K562 (cell line): ENCODE results near the gene SCLT1. TPM values are rescaled to one million over a fixed set of nuclear protein-coding genes. Genes with fewer than 3 reads are reported as not detected.
A peak's percentile ranks its signal among the peaks of the same experiment; 100 is the strongest.

Experiments
- ATAC-seq: fragments of 200-7000 bp; cut with Tn5 transposase; 3 replicates; pipeline ENCODE4 v1.9.1; 2020; ENCODE audit warnings: moderate library complexity
- BruUV-seq: library from RNA; stranded (reverse); fragments of 400-500 nt; replicated peaks from 2 replicates; lab custom pipeline; 2021; lab: Mats Ljungman, UMichigan
- CTCF ChIA-PET: fragments of 300-600 bp; formaldehyde crosslinking; extraction: SDS; loops from one replicate; lab custom pipeline; 2021; ENCODE audit warnings: low intra/inter-chr PET ratio; lab: Yijun Ruan, JAX
- POLR2A ChIA-PET: fragments of 300-600, 350-650 bp; sonication (Branson Sonifier 250); formaldehyde crosslinking; extraction: SDS; loops from one replicate; lab custom pipeline; 2021; ENCODE audit warnings: antibody characterized with exemption, inconsistent platforms; lab: Yijun Ruan, JAX
- DNase-seq, 4 experiments: peaks; one replicate each; pipeline versions ENCODE4 v3.0.0 to v3.0.0-alpha.2; 2011 to 2018; ENCODE audit warnings: low spot score in 3 of 4, mixed read lengths in 3 of 4; ENCODE audit errors: extremely low read depth in 1 of 4
- FAIRE-seq: peaks from 2 replicates; lab custom pipeline; 2011; peaks lifted over from hg19 to GRCh38; lab: Jason Lieb, UNC
- H2AFZ ChIP-seq: 2 replicates; pipeline ENCODE4 v1.6.0; 2011; ENCODE audit warnings: low read depth, low read length, control low read depth, inconsistent platforms
- H3K27ac ChIP-seq: fragments of 200-600 bp; 3 replicates; pipeline ENCODE4 v1.8.0; 2011; ENCODE audit warnings: low read depth, mild to moderate bottlenecking, control low read depth, inconsistent platforms, low read length, moderate library complexity, mixed read lengths; ENCODE audit errors: extremely low read depth
- H3K27me3 ChIP-seq, 2 experiments: fragments of 300-600 bp in 1 of 2; 2 replicates in 1 of 2; 3 replicates in 1 of 2; pipeline versions ENCODE4 v1.6.0 to v1.8.0; 2011; ENCODE audit warnings: inconsistent platforms in 2 of 2, low read length in 2 of 2, mild to moderate bottlenecking in 1 of 2, mixed read lengths in 1 of 2, moderate library complexity in 1 of 2; ENCODE audit not compliant: control insufficient read depth in 2 of 2, insufficient read depth in 2 of 2
- H3K36me3 ChIP-seq: fragments of 300-600 bp; 3 replicates; pipeline ENCODE4 v1.8.0; 2011; ENCODE audit warnings: mild to moderate bottlenecking, low read length, inconsistent platforms; ENCODE audit not compliant: control insufficient read depth, insufficient read depth
- H3K4me1 ChIP-seq, 2 experiments: fragments of 200-600 bp in 1 of 2; replicated peaks in 1 of 2; 2 replicates in 1 of 2; 3 replicates in 1 of 2; pipeline versions ENCODE4 v1.5.1 to v1.8.0; 2011; ENCODE audit warnings: inconsistent platforms in 2 of 2, low read length in 2 of 2, mild to moderate bottlenecking in 1 of 2, mixed read lengths in 1 of 2, moderate library complexity in 1 of 2; ENCODE audit not compliant: control insufficient read depth in 2 of 2, insufficient read depth in 2 of 2
- H3K4me2 ChIP-seq: 2 replicates; pipeline ENCODE4 v1.6.1; 2011; ENCODE audit warnings: low read length, control low read depth, inconsistent platforms, mixed read lengths; ENCODE audit not compliant: insufficient read depth
- H3K4me3 ChIP-seq: fragments of 200-600 bp; sonication (generic), shearing (Covaris generic); 2 replicates; pipeline ENCODE4 v1.5.1; 2016; ENCODE audit warnings: control low read depth, inconsistent platforms
- H3K79me2 ChIP-seq: fragments of 200-600 bp; 3 replicates; pipeline ENCODE4 v1.8.0; 2011; ENCODE audit warnings: low read length, inconsistent platforms; ENCODE audit not compliant: control insufficient read depth, insufficient read depth
- H3K9ac ChIP-seq, 2 experiments: 2 replicates each; pipeline versions ENCODE4 v1.6.0 to v1.6.1; 2011; ENCODE audit warnings: low read depth in 2 of 2, low read length in 2 of 2, control low read depth in 1 of 2, inconsistent platforms in 1 of 2, mild to moderate bottlenecking in 1 of 2, mixed read lengths in 1 of 2; ENCODE audit not compliant: insufficient read depth in 1 of 2
- H3K9me1 ChIP-seq: one replicate; pipeline ENCODE4 v1.6.0; 2011; ENCODE audit warnings: inconsistent platforms, mild to moderate bottlenecking, low read length, moderate library complexity; ENCODE audit not compliant: control insufficient read depth, insufficient read depth
- H3K9me3 ChIP-seq: replicated peaks from 2 replicates; pipeline ENCODE4 v1.5.1; 2011; ENCODE audit warnings: low read depth, low read length, inconsistent platforms; ENCODE audit not compliant: control insufficient read depth, insufficient read depth
- H4K20me1 ChIP-seq: replicated peaks from 2 replicates; pipeline ENCODE4 v1.6.1; 2011; ENCODE audit warnings: low read length, inconsistent platforms, mixed read lengths; ENCODE audit not compliant: control insufficient read depth, insufficient read depth
- CEBPB ChIP-seq: fragments of 450-650 bp; IDR thresholded peaks from 2 replicates; pipeline ENCODE4 v1.6.1; 2016; ENCODE audit warnings: missing genetic modification characterization, missing compliant biosample characterization
- GTF2E2 ChIP-seq: fragments of 200-800 bp; sonication (Bioruptor generic); IDR thresholded peaks from 2 replicates; pipeline ENCODE4 v1.6.1; 2016; ENCODE audit warnings: missing genetic modification characterization, missing compliant biosample characterization
- GTF2F1 ChIP-seq: IDR thresholded peaks from 2 replicates; pipeline ENCODE4 v1.6.1; 2011; ENCODE audit warnings: low read depth, low read length, improper control_type of control experiment
- NR2C2 ChIP-seq, 2 experiments: fragments of 200-800 bp in 1 of 2; sonication (Bioruptor generic) in 1 of 2; sonication (generic) in 1 of 2; formaldehyde crosslinking in 1 of 2; IDR thresholded peaks; 2 replicates each; pipeline versions ENCODE4 v1.6.1 to v1.8.0; 2016 to 2022; ENCODE audit warnings: mild to moderate bottlenecking in 1 of 2, missing compliant biosample characterization in 1 of 2, missing genetic modification characterization in 1 of 2, missing genetic modification reagents in 1 of 2
- SLC30A9 ChIP-seq: fragments of 250-450 bp; sonication (Bioruptor Pico); IDR thresholded peaks from 2 replicates; pipeline ENCODE4 v1.8.0; 2022; ENCODE audit warnings: mild to moderate bottlenecking, moderate library complexity
- SMAD3 ChIP-seq: fragments of 450-650 bp; formaldehyde crosslinking; conservative IDR thresholded peaks from 2 replicates; pipeline ENCODE4 v1.4.0; 2020; ENCODE audit warnings: mild to moderate bottlenecking
- ZNF780A ChIP-seq: fragments of 250-450 bp; sonication (Bioruptor Pico); IDR thresholded peaks from 2 replicates; pipeline ENCODE4 v1.5.0; 2021; ENCODE audit warnings: mild to moderate bottlenecking
- WGBS: fragments of 100-300 bp; shearing (Covaris generic); methylation state at CpG from one replicate; pipeline ENCODE4 v1.1.6; 2016; ENCODE audit warnings: low coverage, mixed read lengths; ENCODE audit not compliant: insufficient coverage; ENCODE audit errors: missing lambda C conversion rate; 5-methylcytosine and 5-hydroxymethylcytosine counted together
- in situ Hi-C: fragments of 300-500 bp; cut with MboI; formaldehyde crosslinking; loops from 4 replicates; pipeline ENCODE4 v1.15.0; 2018; ENCODE audit warnings: inconsistent platforms, mixed read lengths
- intact Hi-C: fragments of 100-400 bp; cut with micrococcal nuclease; formaldehyde crosslinking; loops from 2 replicates; pipeline ENCODE4 v1.14.2; 2022
- polyA plus RNA-seq, 8 experiments: library from polyadenylated mRNA; depleted of rRNA in 4 of 8; stranded (reverse) in 5 of 8; unstranded in 3 of 8; fragments of >200 nt; fragmentation: Nextera tagmentation in 2 of 8; fragmentation: Illumina TruSeq in 1 of 8; extraction: Ambion mirVana in 2 of 8; extraction: Trizol in 1 of 8; gene quantifications; 2 replicates each; pipeline versions ENCODE4 v1.2.1 to v1.2.3, GENCODE V29; 2011 to 2014; ENCODE audit warnings: inconsistent platforms in 1 of 8, missing spikeins in 1 of 8
- total RNA-seq, 7 experiments: library from RNA; depleted of rRNA in 6 of 7; stranded (reverse); fragments of >200 nt in 6 of 7; fragmentation: Illumina TruSeq in 2 of 7; extraction: Trizol in 2 of 7; gene quantifications; 2 replicates each; pipeline versions ENCODE4 v1.2.1 to v1.2.3, GENCODE V29; 2011 to 2021; ENCODE audit warnings: low replicate concordance in 1 of 7
- TF ChIP-seq, protein P1 (sequence below): sonication (generic); formaldehyde crosslinking; IDR thresholded peaks from 2 replicates; pipeline ENCODE4 v1.8.0; 2023; ENCODE audit warnings: mild to moderate bottlenecking, missing genetic modification reagents

SCLT1 gene
- total and polyA plus RNA-seq, 9 of the 15 experiments (the other 6 are each of a cell fraction or from before 2014, with no cell fraction given), result 8.0 to 31.9 (median 24.2) TPM

DNA sequence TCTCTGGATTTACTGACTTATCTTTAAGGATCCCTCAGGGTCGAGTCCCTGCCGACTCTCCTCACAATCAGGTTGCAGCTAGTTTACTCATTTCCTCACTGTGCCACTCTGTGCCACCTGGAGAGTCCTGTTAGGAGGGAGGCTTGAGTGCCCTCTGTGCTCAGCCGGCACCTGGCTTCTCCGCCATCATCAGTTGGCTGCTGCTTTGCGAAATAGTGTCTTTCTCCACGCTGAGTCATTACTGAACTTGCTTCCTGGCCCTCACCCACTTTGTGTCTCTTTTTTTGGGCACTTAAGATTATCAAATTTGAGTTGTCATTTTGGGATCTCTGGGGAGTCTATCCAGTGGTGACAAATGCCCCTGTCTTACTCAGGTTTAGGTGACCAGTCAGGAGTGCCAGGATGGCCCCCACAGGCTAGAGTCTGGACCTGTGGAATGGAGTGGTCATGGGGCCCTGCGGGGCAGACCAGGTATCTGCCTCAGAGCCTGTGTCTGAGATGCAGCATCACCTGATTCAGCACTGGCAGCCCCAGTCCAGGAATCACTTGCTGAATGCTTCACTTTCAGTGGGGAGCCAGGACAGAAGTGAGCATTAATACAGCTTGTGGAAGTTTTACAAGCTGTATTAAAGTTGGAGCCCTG is 246.1 kb downstream of the SCLT1 start:
- H2AFZ ChIP-seq, result no peak overlapping the region
- WGBS, result 95% methylated on average over 7 of the region's 7 CpGs
- BruUV-seq, result no TSS peak
- 0 out of 2 replicates have a peak, but pooled peaks have one; percentile 13 for TF ChIP-seq CEBPB
- TF ChIP-seq GTF2F1, result no peak
- TF ChIP-seq, all 486 proteins: peak for 1
- Histone ChIP-seq H3K27me3 (no peaks in the 10 kb centered on the region), H3K9ac (no peak overlapping the region), H3K36me3 (peaks cover 97% of the 10 kb centered on the region), H4K20me1 (peaks cover 3% of the 10 kb centered on the region; the same call in 1 of the 2 replicates), H3K4me1 (no peaks in the 10 kb centered on the region), H3K9me3 (no peaks in the 10 kb centered on the region), H3K9me1 (no peaks in the 10 kb centered on the region), H3K4me3 (no peak overlapping the region), H3K27ac (no peak overlapping the region), H3K4me2 (no peak overlapping the region), H3K79me2 (peaks cover 12% of the 10 kb centered on the region; the same call in 2 of the 3 replicates)
- in situ Hi-C loops (no loop called here), intact Hi-C loops (no loop called here)
- no peak for ATAC-seq
- DNase-seq, result no peak
- ChIA-PET CTCF (no interaction called here), POLR2A (no interaction called here)
- no peak for FAIRE-seq

DNA sequence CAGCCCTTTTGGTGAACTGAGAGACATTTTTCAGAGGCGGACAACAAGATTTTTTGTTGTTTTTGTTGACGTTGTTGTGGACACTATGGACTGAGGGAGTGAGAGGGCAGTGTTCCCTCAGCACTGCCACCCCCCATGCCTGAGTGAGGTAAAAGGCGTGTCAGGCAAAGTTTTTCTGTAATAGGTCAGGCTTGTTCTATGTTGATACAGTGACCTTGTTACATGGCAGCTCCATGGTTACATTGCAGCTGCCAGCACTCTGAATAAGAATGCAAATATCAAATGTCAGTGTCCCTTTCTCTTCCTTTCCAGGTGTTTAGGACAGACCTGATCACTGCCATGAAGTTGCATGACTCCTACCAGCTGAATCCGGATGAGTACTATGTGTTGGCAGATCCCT is 247.3 kb downstream of the SCLT1 start:
- no peaks in the 10 kb centered on the region for H3K9me3 ChIP-seq
- H3K36me3 ChIP-seq, result peaks cover 97% of the 10 kb centered on the region
- FAIRE-seq (no peak), DNase-seq (no peak), ATAC-seq (no peak)
- no peaks in the 10 kb centered on the region for H3K27me3 ChIP-seq
- CTCF ChIA-PET, result no interaction called here
- no peaks in the 10 kb centered on the region for H3K9me1 ChIP-seq
- TF ChIP-seq SMAD3 (CRISPR knock-in tag) (no peak), ZNF780A (CRISPR knock-in tag) (no peak), SLC30A9 (CRISPR knock-in tag) (no peak), GTF2E2 (tag) (no peak), NR2C2 (CRISPR knock-in tag; IDR thresholded peaks at IDR 0.05) (no peak), NR2C2 (tag; IDR thresholded peaks at IDR 0.05) (no peak)
- TF ChIP-seq, protein P1, sequence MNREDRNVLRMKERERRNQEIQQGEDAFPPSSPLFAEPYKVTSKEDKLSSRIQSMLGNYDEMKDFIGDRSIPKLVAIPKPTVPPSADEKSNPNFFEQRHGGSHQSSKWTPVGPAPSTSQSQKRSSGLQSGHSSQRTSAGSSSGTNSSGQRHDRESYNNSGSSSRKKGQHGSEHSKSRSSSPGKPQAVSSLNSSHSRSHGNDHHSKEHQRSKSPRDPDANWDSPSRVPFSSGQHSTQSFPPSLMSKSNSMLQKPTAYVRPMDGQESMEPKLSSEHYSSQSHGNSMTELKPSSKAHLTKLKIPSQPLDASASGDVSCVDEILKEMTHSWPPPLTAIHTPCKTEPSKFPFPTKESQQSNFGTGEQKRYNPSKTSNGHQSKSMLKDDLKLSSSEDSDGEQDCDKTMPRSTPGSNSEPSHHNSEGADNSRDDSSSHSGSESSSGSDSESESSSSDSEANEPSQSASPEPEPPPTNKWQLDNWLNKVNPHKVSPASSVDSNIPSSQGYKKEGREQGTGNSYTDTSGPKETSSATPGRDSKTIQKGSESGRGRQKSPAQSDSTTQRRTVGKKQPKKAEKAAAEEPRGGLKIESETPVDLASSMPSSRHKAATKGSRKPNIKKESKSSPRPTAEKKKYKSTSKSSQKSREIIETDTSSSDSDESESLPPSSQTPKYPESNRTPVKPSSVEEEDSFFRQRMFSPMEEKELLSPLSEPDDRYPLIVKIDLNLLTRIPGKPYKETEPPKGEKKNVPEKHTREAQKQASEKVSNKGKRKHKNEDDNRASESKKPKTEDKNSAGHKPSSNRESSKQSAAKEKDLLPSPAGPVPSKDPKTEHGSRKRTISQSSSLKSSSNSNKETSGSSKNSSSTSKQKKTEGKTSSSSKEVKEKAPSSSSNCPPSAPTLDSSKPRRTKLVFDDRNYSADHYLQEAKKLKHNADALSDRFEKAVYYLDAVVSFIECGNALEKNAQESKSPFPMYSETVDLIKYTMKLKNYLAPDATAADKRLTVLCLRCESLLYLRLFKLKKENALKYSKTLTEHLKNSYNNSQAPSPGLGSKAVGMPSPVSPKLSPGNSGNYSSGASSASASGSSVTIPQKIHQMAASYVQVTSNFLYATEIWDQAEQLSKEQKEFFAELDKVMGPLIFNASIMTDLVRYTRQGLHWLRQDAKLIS, result no peak
- WGBS, result 91% methylated on average over 4 of the region's 4 CpGs
- no peak overlapping the region for H3K27ac ChIP-seq
- peaks cover 23% of the 10 kb centered on the region for H3K79me2 ChIP-seq
- POLR2A ChIA-PET, result no interaction called here
- H2AFZ ChIP-seq, result no peak overlapping the region
- peaks cover 8% of the 10 kb centered on the region; the same call in 1 of the 2 replicates for H4K20me1 ChIP-seq
- intact Hi-C loops (no loop called here), in situ Hi-C loops (no loop called here)
- H3K4me1 ChIP-seq, result no peaks in the 10 kb centered on the region
- H3K9ac ChIP-seq, result no peak overlapping the region
- H3K4me2 ChIP-seq, result no peak overlapping the region
- BruUV-seq, result no TSS peak
- no peak overlapping the region for H3K4me3 ChIP-seq
